ENCODE results near the gene RNF224.

The RNF224 gene

DNA sequence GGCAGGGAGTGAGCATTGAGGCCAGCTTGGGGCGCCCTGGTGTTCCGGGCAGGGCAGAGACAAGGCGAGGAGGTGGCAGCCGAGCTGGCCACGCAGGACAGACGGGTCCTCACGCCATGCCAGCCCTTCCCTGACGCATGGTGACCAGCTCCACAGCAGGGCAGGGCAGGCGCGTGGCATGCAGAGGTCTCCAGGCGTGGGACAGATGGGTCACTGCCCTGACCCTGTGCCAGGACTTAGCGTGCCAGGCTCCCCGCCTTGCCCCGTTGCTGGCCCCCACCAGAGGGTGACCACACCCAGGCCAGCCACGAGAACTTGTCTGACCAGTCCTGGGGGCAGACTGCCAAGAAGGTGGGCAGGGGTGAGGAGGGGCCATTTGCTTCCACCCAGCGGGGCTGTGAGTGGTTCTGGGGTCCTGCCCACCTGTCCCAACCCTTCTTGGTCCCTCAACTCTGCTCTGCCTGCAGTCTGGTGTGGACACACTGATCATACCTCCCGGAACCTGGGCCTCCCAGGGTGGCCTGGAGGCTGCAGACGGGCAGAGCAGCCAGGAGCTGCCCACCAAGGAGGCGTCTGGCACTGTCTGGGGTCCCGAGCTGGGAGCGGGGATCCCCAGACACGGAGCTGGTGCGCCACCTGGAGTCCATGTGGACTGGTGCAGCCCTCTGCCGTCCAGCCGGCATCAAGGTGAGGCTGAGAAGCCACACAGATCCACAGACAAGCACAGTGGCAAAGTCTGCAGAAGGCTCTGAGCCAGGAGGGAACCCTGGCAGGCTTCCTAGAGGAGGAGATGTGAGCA is at the start of gene RNF224:
RNF224 (plus strand) TSS at position 449 of the 799 bp plus-strand sequence. CDS start 834 bp downstream, outside the sequence.
- H3K4me3 ChIP-seq (ENCODE audit: low read depth, low read length), result no peak within 1 kb of the TSS
- TF ChIP-seq, protein P1, sequence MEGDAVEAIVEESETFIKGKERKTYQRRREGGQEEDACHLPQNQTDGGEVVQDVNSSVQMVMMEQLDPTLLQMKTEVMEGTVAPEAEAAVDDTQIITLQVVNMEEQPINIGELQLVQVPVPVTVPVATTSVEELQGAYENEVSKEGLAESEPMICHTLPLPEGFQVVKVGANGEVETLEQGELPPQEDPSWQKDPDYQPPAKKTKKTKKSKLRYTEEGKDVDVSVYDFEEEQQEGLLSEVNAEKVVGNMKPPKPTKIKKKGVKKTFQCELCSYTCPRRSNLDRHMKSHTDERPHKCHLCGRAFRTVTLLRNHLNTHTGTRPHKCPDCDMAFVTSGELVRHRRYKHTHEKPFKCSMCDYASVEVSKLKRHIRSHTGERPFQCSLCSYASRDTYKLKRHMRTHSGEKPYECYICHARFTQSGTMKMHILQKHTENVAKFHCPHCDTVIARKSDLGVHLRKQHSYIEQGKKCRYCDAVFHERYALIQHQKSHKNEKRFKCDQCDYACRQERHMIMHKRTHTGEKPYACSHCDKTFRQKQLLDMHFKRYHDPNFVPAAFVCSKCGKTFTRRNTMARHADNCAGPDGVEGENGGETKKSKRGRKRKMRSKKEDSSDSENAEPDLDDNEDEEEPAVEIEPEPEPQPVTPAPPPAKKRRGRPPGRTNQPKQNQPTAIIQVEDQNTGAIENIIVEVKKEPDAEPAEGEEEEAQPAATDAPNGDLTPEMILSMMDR (IDR thresholded peaks at IDR 0.05; ENCODE audit: low read depth, low read length), result peak; percentile 90
- DNase-seq (ENCODE audit: low read depth, low spot score), result peak; percentile 60
- in situ Hi-C loops (cut with HindIII; ENCODE audit: low sequenced_read_pairs), result no loop called here

DNA sequence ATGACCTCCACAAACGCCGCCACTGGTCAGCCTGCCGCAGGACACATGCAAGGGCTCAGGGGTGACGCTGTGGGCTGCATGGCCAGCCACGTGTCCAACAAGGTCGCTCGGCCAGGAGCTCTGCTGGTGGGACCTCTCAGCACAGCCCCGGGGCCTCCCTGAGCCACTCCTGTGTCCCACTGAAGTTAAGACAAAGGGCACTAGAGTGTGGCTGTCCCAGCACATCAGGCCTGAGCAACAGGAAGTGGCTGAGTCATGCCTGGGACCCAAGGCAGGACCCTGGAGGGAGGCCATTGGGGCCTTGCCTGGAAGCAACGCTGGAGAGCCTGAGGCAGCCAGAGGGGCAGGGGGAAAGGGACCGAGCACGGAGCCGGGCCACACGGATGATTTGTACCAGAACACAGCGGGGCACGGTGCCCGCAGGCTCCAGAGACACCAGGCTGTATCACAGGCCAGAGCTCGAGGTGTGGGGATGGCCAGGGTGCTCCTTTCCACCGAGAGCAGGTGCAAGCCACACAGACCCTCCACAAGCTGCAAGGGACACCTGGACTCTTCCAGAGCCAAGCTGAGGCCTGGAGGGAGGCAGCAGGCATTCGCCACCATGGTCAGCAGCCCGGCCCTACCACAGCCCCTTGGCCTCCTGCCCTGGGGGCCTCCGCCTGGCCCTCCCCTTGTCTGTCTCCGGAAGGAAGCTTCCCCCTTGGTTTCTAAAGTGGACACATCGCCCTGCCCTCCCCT is 48.9 kb upstream of the RNF224 start:
- in situ Hi-C loops (cut with HindIII; ENCODE audit: low sequenced_read_pairs), result no loop called here
- no peak overlapping the region for H3K4me3 ChIP-seq (ENCODE audit: low read depth, low read length)
- TF ChIP-seq, protein P1 (IDR thresholded peaks at IDR 0.05; ENCODE audit: low read depth, low read length), result no peak
- DNase-seq (ENCODE audit: low read depth, low spot score), result no peak

DNA sequence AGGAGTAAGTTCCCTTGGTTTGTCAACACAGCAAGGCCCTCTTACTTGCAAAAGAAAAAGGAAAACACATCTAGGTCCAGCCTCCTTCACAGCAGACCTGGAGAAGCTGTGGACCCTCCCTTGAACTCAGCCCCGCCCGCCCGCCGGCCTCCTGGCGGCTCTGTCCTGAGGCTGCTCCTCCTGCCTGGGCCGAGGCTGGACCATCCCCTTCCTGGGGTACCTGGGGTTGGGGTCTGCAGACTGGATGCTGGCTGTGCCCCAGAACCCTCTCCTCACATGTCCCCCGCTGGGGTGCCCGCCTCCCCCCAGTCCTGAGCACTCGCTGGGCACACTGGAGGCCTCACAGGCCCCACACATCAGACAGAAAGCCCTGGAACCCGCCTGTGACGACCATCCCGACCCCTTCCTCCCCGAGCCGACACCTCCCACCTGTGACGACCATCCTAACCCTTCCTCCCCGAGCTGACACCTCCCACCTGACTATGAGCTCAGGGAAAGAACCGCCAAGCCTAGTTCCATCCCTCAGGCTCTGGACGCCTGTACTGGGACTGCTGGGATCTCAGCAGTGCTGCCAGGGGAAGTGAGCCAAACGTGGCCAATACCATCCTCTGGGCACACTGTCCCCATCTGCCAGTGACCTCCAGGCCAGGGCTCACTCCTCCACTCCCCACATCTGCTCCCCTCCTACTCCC is 48.2 kb upstream of the RNF224 start:
- DNase-seq (ENCODE audit: low read depth, low spot score), result no peak
- no peak overlapping the region for H3K4me3 ChIP-seq (ENCODE audit: low read depth, low read length)
- in situ Hi-C loops (cut with HindIII; ENCODE audit: low sequenced_read_pairs), result no loop called here
- TF ChIP-seq, protein P1 (IDR thresholded peaks at IDR 0.05; ENCODE audit: low read depth, low read length), result no peak

DNA sequence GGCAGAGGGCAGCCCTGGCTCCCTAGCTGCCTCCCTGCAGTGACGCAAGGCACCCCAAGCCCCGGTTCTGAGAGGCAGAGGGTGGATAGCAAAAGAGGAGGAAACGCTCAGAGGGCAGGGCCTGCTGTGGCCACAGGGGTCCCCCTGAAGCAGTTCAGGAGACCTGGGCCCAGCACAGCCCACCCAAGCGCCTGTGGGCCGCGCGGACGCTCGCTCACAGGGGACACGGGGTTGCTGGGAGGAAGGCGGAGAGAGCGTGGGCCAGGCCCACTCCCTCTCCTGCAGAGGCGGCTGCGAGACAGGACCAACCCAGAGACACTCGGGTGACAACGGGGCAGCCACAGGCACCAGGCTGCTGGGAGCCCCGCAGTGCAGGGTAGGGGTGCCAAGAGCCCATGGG is 47.5 kb upstream of the RNF224 start:
- TF ChIP-seq, protein P1 (IDR thresholded peaks at IDR 0.05; ENCODE audit: low read depth, low read length), result no peak
- no peak for DNase-seq (ENCODE audit: low read depth, low spot score)
- in situ Hi-C loops (cut with HindIII; ENCODE audit: low sequenced_read_pairs), result no loop called here
- no peak overlapping the region for H3K4me3 ChIP-seq (ENCODE audit: low read depth, low read length)

DNA sequence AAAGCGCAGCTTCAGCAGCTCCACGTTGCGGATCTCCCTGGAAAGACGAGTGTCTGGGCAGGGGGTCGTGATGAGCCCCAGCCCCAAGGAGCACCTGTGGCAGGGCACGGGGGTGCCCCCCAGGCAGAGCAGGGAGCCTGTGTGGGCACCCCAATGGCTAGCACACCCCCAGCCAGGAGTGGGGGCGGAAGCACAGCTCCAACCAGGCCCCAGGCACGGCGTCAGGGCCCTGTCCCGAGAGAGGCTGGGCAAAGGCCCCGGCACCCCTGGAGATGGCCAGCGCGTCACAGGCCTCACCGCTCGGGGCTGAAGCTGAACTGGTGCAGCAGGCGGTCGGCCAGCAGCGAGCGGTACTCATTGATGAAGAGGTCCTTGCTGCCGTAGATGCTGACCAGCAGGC is 46.8 kb upstream of the RNF224 start:
- H3K4me3 ChIP-seq (ENCODE audit: low read depth, low read length), result no peak overlapping the region
- no peak for DNase-seq (ENCODE audit: low read depth, low spot score)
- in situ Hi-C loops (cut with HindIII; ENCODE audit: low sequenced_read_pairs), result no loop called here
- TF ChIP-seq, protein P1 (IDR thresholded peaks at IDR 0.05; ENCODE audit: low read depth, low read length), result no peak

DNA sequence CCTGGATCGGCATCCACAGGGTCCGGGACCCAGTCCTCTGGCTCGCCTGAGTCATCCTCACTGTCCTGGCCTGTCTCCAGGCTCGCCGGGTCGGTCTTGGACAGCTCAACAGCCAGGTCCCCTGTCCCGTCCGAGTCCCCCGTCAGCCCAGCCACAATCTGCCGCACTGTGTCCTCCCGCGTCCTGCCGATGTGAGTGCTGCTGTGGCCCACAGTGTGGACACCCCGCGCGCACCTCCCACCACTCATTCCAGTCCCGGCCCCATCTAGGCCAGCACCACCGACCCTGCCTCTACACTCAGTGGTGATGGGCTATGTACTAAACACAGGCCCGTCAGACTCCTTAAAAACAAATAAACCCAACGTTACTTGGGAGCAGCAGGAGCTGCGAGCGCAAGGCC is 45.6 kb upstream of the RNF224 start:
- no peak overlapping the region for H3K4me3 ChIP-seq (ENCODE audit: low read depth, low read length)
- no peak for DNase-seq (ENCODE audit: low read depth, low spot score)
- in situ Hi-C loops (cut with HindIII; ENCODE audit: low sequenced_read_pairs), result no loop called here
- TF ChIP-seq, protein P1 (IDR thresholded peaks at IDR 0.05; ENCODE audit: low read depth, low read length), result no peak
